H9 (cell line): ENCODE measurements around the gene SH3PXD2B. TPM values are rescaled to one million over a fixed set of nuclear protein-coding genes. Genes with fewer than 3 reads are reported as not detected.
A peak's percentile ranks its signal among the peaks of the same experiment; 100 is the strongest.

Experiments used
- DNase-seq: peaks from one replicate; pipeline ENCODE4 v3.0.0-alpha.2; 2017
- H2AFZ ChIP-seq: one replicate; pipeline ENCODE4 v1.6.1; 2013; ENCODE audit warnings: mild to moderate bottlenecking, low read length, control low read depth, moderate library complexity
- H2AK5ac ChIP-seq: 2 replicates; pipeline ENCODE4 v1.6.1; 2013; ENCODE audit warnings: low read length, control low read depth, mixed read lengths; ENCODE audit not compliant: insufficient read length
- H2BK120ac ChIP-seq: one replicate; pipeline ENCODE4 v1.6.1; 2013; ENCODE audit warnings: low read depth, mild to moderate bottlenecking, low read length, control low read depth, inconsistent platforms; ENCODE audit not compliant: poor library complexity, severe bottlenecking
- H2BK12ac ChIP-seq: 2 replicates; pipeline ENCODE4 v1.6.1; 2013; ENCODE audit warnings: low read length, control low read depth, mixed read lengths, low read depth; ENCODE audit not compliant: insufficient read length
- H2BK15ac ChIP-seq: 2 replicates; pipeline ENCODE4 v1.6.1; 2013; ENCODE audit warnings: low read depth, low read length, control low read depth
- H2BK20ac ChIP-seq: one replicate; pipeline ENCODE4 v1.6.1; 2013; ENCODE audit warnings: low read depth, mild to moderate bottlenecking, low read length, control low read depth, inconsistent platforms; ENCODE audit not compliant: poor library complexity, severe bottlenecking
- H2BK5ac ChIP-seq: 2 replicates; pipeline ENCODE4 v1.6.1; 2013; ENCODE audit warnings: low read length, control low read depth, mixed read lengths; ENCODE audit not compliant: insufficient read length
- H3K14ac ChIP-seq: 2 replicates; pipeline ENCODE4 v1.6.1; 2013; ENCODE audit warnings: low read length, control low read depth; ENCODE audit not compliant: insufficient read depth
- H3K18ac ChIP-seq: 2 replicates; pipeline ENCODE4 v1.6.1; 2013; ENCODE audit warnings: low read depth, mild to moderate bottlenecking, mixed read lengths, low read length, control low read depth; ENCODE audit not compliant: insufficient read length
- H3K23ac ChIP-seq: 2 replicates; pipeline ENCODE4 v1.6.1; 2013; ENCODE audit warnings: low read length, control low read depth, mixed read lengths, low read depth; ENCODE audit not compliant: insufficient read length
- H3K23me2 ChIP-seq: 2 replicates; pipeline ENCODE4 v1.6.1; 2013; ENCODE audit warnings: low read depth, mild to moderate bottlenecking, mixed read lengths, low read length, control low read depth; ENCODE audit not compliant: insufficient read length, poor library complexity, severe bottlenecking
- H3K27ac ChIP-seq: 2 replicates; pipeline ENCODE4 v1.5.1; 2013; ENCODE audit warnings: low read length, control low read depth, mixed read lengths, low read depth; ENCODE audit not compliant: insufficient read length
- H3K27me3 ChIP-seq: 2 replicates; pipeline ENCODE4 v1.6.1; 2013; ENCODE audit warnings: low read length, control low read depth, inconsistent platforms; ENCODE audit not compliant: insufficient read depth
- H3K4ac ChIP-seq: 2 replicates; pipeline ENCODE4 v1.6.1; 2013; ENCODE audit warnings: low read depth, mild to moderate bottlenecking, control low read depth, inconsistent platforms, low read length, moderate library complexity
- H3K4me1 ChIP-seq: 2 replicates; pipeline ENCODE4 v1.6.1; 2013; ENCODE audit warnings: low read length, control low read depth, inconsistent platforms; ENCODE audit not compliant: insufficient read depth
- H3K4me2 ChIP-seq: 2 replicates; pipeline ENCODE4 v1.6.1; 2013; ENCODE audit warnings: low read length, control low read depth, mixed read lengths; ENCODE audit not compliant: insufficient read length, insufficient read depth
- H3K56ac ChIP-seq: 2 replicates; pipeline ENCODE4 v1.6.1; 2013; ENCODE audit warnings: low read depth, mild to moderate bottlenecking, mixed read lengths, low read length, control low read depth; ENCODE audit not compliant: insufficient read length
- H3K79me1 ChIP-seq: 2 replicates; pipeline ENCODE4 v1.6.1; 2013; ENCODE audit warnings: low read depth, mild to moderate bottlenecking, moderate library complexity, low read length, control low read depth, inconsistent platforms; ENCODE audit not compliant: insufficient read depth, poor library complexity, severe bottlenecking
- H3K79me2 ChIP-seq: 2 replicates; pipeline ENCODE4 v1.6.1; 2013; ENCODE audit warnings: low read length, control low read depth, inconsistent platforms; ENCODE audit not compliant: insufficient read depth
- H3K9ac ChIP-seq: 2 replicates; pipeline ENCODE4 v1.6.1; 2013; ENCODE audit warnings: low read length, control low read depth, mixed read lengths; ENCODE audit not compliant: insufficient read length; ENCODE audit errors: extremely low read depth
- H3K9me3 ChIP-seq: one replicate; pipeline ENCODE4 v1.6.1; 2013; ENCODE audit warnings: low read depth, low read length, inconsistent platforms; ENCODE audit not compliant: control insufficient read depth
- H3T11ph ChIP-seq: one replicate; pipeline ENCODE4 v1.6.1; 2013; ENCODE audit warnings: mild to moderate bottlenecking, low read length, control low read depth, inconsistent platforms
- H4K20me1 ChIP-seq: one replicate; pipeline ENCODE4 v1.6.1; 2013; ENCODE audit not compliant: control insufficient read depth, insufficient read length, insufficient read depth
- H4K5ac ChIP-seq: 2 replicates; pipeline ENCODE4 v1.6.1; 2013; ENCODE audit warnings: low read depth, mild to moderate bottlenecking, mixed read lengths, low read length, control low read depth; ENCODE audit not compliant: insufficient read length
- H4K8ac ChIP-seq: replicated peaks from 2 replicates; pipeline ENCODE4 v1.6.1; 2013; ENCODE audit warnings: low read length, control low read depth, mixed read lengths, low read depth; ENCODE audit not compliant: insufficient read length
- H4K91ac ChIP-seq: 2 replicates; pipeline ENCODE4 v1.6.1; 2013; ENCODE audit warnings: low read depth, mild to moderate bottlenecking, moderate library complexity, mixed read lengths, low read length, control low read depth; ENCODE audit not compliant: insufficient read length
- H3K27ac Mint-ChIP-seq, 3 experiments: 2 replicates in 2 of 3; 3 replicates in 1 of 3; pipeline ENCODE4 v1.8.0; 2020 to 2021; ENCODE audit warnings: mixed read lengths in 3 of 3, mild to moderate bottlenecking in 1 of 3, moderate library complexity in 1 of 3
- H3K27me3 Mint-ChIP-seq: 2 replicates; pipeline ENCODE4 v1.8.0; 2021; ENCODE audit warnings: low read depth, mild to moderate bottlenecking, moderate library complexity, mixed read lengths
- H3K36me3 Mint-ChIP-seq, 3 experiments: 2 replicates in 2 of 3; 3 replicates in 1 of 3; pipeline ENCODE4 v1.8.0; 2020 to 2021; ENCODE audit warnings: low read depth in 3 of 3, mixed read lengths in 3 of 3; ENCODE audit not compliant: insufficient read depth in 1 of 3
- H3K4me1 Mint-ChIP-seq, 2 experiments: 2 replicates each; pipeline ENCODE4 v1.8.0; 2020; ENCODE audit warnings: mixed read lengths in 2 of 2
- H3K4me3 Mint-ChIP-seq, 2 experiments: 2 replicates in 1 of 2; 3 replicates in 1 of 2; pipeline ENCODE4 v1.8.0; 2020 to 2021; ENCODE audit warnings: mild to moderate bottlenecking in 2 of 2, mixed read lengths in 2 of 2, moderate library complexity in 1 of 2
- H3K9me3 Mint-ChIP-seq, 2 experiments: 2 replicates in 1 of 2; 3 replicates in 1 of 2; pipeline ENCODE4 v1.8.0; 2020; ENCODE audit warnings: mild to moderate bottlenecking in 2 of 2, mixed read lengths in 2 of 2, moderate library complexity in 1 of 2
- WGBS: extraction: QIAGEN DNeasy Blood & Tissue Kit; methylation state at CpG from one replicate; pipeline ENCODE4 v1.1.7; 2013; ENCODE audit warnings: missing lambda C conversion rate, low lambda C conversion rate, mixed read lengths; ENCODE audit not compliant: insufficient read length; ENCODE audit errors: extremely low coverage; 5-methylcytosine and 5-hydroxymethylcytosine counted together
- total RNA-seq: library from RNA; stranded (reverse); gene quantifications from 2 replicates; pipeline ENCODE4 v1.2.1, GENCODE V29; 2021
- TF ChIP-seq, protein P1 (sequence below): fragments of 200-600 bp; sonication (generic); conservative IDR thresholded peaks from 3 replicates; pipeline ENCODE4 v1.8.0; 2021; ENCODE audit warnings: antibody characterized with exemption, mild to moderate bottlenecking

SH3PXD2B gene
- total RNA-seq, 1 experiment from 2014 or later = 49.0 TPM

DNA sequence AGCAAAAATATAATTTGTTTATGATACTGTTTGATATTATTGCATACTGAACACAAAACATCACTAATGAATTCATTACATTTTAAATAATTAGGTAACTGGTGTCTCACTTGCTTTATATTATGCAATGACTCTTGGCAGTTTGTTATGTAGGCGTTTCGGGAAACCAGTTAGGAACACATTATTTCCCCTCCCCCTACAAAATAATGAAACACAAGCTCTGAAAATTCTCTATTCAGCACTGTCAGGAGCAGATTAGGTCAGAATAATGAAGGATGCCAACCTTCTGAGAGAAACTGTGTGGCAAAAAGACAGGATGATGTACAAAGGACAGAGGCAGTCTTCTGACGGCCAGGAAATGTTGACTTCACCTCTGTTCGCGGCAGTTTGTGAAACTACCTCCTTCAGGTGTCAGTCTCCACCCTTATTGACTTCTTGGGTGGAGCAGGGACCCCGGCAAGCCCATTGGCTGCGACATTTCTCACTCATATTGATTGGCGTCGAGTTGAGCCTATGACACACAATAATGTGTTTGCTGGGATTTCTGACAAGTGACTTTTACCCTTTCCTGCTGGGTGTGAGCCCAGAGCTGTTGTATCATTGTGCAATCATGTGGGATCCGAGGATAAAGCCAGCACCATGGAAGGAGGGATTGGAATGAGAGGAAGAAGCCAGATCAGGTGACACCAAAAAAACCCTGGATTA, 33.9 kb downstream of the SH3PXD2B start:
- H3K27ac Mint-ChIP-seq = peak overlapping the region in 2 of 3 experiments; percentile 9 to 25; a peak in 2 of 7 replicates
- Histone ChIP-seq H4K8ac (no peak overlapping the region), H3K27me3 (no peaks in the 10 kb centered on the region), H2BK12ac (no peak overlapping the region), H3K9me3 (no peaks in the 10 kb centered on the region), H3K4me1 (no peaks in the 10 kb centered on the region), H3K23me2 (no peaks in the 10 kb centered on the region), H3K14ac (no peak overlapping the region), H3K79me1 (peaks cover 7% of the 10 kb centered on the region), H4K5ac (no peak overlapping the region), H2AK5ac (no peak overlapping the region), H3K18ac (no peak overlapping the region), H3K9ac (no peak overlapping the region), H2BK5ac (no peak overlapping the region), H3K4me2 (no peak overlapping the region), H2AFZ (no peak overlapping the region), H3T11ph (no peak overlapping the region), H3K79me2 (peaks cover 2% of the 10 kb centered on the region; the same call in 1 of the 2 replicates), H2BK120ac (no peak overlapping the region), H3K56ac (no peak overlapping the region), H4K20me1 (peaks cover 5% of the 10 kb centered on the region), H3K27ac (no peak overlapping the region), H4K91ac (no peak overlapping the region), H2BK20ac (no peak overlapping the region), H2BK15ac (no peak overlapping the region), H3K4ac (no peak overlapping the region), H3K23ac (no peak overlapping the region)
- peak; percentile 70 for DNase-seq
- peaks cover 8 to 13% of the 10 kb centered on the region in 2 experiments for H3K4me1 Mint-ChIP-seq
- H3K9me3 Mint-ChIP-seq = no peaks in the 10 kb centered on the region
- H3K36me3 Mint-ChIP-seq = peaks cover 22 to 50% (median 41%) of the 10 kb centered on the region in 3 experiments
- no peaks in the 10 kb centered on the region for H3K27me3 Mint-ChIP-seq
- H3K4me3 Mint-ChIP-seq = no peak overlapping the region
- no CpG with 5 or more reads among the region's 10 CpGs for WGBS
- TF ChIP-seq, protein P1, sequence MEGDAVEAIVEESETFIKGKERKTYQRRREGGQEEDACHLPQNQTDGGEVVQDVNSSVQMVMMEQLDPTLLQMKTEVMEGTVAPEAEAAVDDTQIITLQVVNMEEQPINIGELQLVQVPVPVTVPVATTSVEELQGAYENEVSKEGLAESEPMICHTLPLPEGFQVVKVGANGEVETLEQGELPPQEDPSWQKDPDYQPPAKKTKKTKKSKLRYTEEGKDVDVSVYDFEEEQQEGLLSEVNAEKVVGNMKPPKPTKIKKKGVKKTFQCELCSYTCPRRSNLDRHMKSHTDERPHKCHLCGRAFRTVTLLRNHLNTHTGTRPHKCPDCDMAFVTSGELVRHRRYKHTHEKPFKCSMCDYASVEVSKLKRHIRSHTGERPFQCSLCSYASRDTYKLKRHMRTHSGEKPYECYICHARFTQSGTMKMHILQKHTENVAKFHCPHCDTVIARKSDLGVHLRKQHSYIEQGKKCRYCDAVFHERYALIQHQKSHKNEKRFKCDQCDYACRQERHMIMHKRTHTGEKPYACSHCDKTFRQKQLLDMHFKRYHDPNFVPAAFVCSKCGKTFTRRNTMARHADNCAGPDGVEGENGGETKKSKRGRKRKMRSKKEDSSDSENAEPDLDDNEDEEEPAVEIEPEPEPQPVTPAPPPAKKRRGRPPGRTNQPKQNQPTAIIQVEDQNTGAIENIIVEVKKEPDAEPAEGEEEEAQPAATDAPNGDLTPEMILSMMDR = no peak
